IPS-NIHi11 (cell line): Measurements from ENCODE around the gene MYOCOS.
"Not testable (repeated sequence)": the region's sequence is repeated elsewhere in the genome, so short reads cannot be mapped to it uniquely, and the experiment has no call there.

Experiments
- DNase-seq: peaks from one replicate; pipeline ENCODE4 v3.0.0; 2012; ENCODE audit warnings: mixed read lengths, low spot score

MYOCOS gene

GRCh38 chr1:171622152-171622462 lies at the start of gene MYOCOS:
Gene MYOCOS, plus strand, starts transcription at chr1:171622243. Its CDS starts 1,641 bp downstream, at chr1:171623884.
- DNase-seq: no peak

GRCh38 chr1:171576144-171576543 lies 45.9 kb upstream of the MYOCOS start:
- DNase-seq: no peak

- no peak for DNase-seq
These were observed 40.8 kb upstream of the MYOCOS start for GRCh38 chr1:171581226-171581625.

- DNase-seq: no peak
These were observed 40.3 kb upstream of the MYOCOS start for GRCh38 chr1:171581766-171582165.

- no peak for DNase-seq
These were observed 39.5 kb upstream of the MYOCOS start for GRCh38 chr1:171582589-171582988.

- no peak for DNase-seq
These were observed 38.3 kb upstream of the MYOCOS start for GRCh38 chr1:171583591-171584201.

- DNase-seq: no peak
These were observed 36.3 kb upstream of the MYOCOS start for GRCh38 chr1:171585715-171586114.

GRCh38 chr1:171588230-171588629 lies 33.8 kb upstream of the MYOCOS start:
- DNase-seq: no peak

- DNase-seq: no peak
These were observed 32.0 kb upstream of the MYOCOS start for GRCh38 chr1:171590022-171590421.

GRCh38 chr1:171595324-171595723 lies 26.7 kb upstream of the MYOCOS start:
- no peak for DNase-seq

GRCh38 chr1:171596119-171596518 lies 25.9 kb upstream of the MYOCOS start:
- no peak for DNase-seq

GRCh38 chr1:171596705-171597104 lies 25.3 kb upstream of the MYOCOS start:
- no peak for DNase-seq

GRCh38 chr1:171597203-171597602 lies 24.8 kb upstream of the MYOCOS start:
- no peak for DNase-seq

- not testable (repeated sequence) for DNase-seq
These were observed 21.7 kb upstream of the MYOCOS start for GRCh38 chr1:171600310-171600709.

GRCh38 chr1:171600862-171601261 lies 21.2 kb upstream of the MYOCOS start:
- DNase-seq: no peak

- DNase-seq: not testable (repeated sequence)
These were observed 19.0 kb upstream of the MYOCOS start for GRCh38 chr1:171603042-171603441.

- no peak for DNase-seq
These were observed 15.6 kb upstream of the MYOCOS start for GRCh38 chr1:171606402-171606941.

GRCh38 chr1:171610385-171610784 lies 11.7 kb upstream of the MYOCOS start:
- no peak for DNase-seq

- DNase-seq: no peak
These were observed 10.7 kb upstream of the MYOCOS start for GRCh38 chr1:171611306-171611705.

- DNase-seq: no peak
These were observed 8.8 kb upstream of the MYOCOS start for GRCh38 chr1:171613282-171613681.

- not testable (repeated sequence) for DNase-seq
These were observed 6.7 kb upstream of the MYOCOS start for GRCh38 chr1:171615122-171615906.

- DNase-seq: no peak
These were observed 5.5 kb upstream of the MYOCOS start for GRCh38 chr1:171616586-171616985.

GRCh38 chr1:171623651-171624331 lies 1.7 kb downstream of the MYOCOS start:
- no peak for DNase-seq
